A673 (cell line): ENCODE measurements around the gene EXPH5.

ENCODE experiments used
- EZH2 ChIP-seq: fragments of 200-600 bp; sonication (generic); IDR thresholded peaks from 2 replicates; pipeline ENCODE4 v1.6.1; 2017; ENCODE audit warnings: borderline replicate concordance, low read depth, mild to moderate bottlenecking, mixed read lengths, antibody characterized with exemption, low read length; ENCODE audit not compliant: poor library complexity, severe bottlenecking
- TF ChIP-seq, protein P1 (sequence below): fragments of 300-800, 200-600 bp; sonication (generic); conservative IDR thresholded peaks from 2 replicates; pipeline ENCODE4 v1.5.1; 2017; ENCODE audit warnings: low read depth, mild to moderate bottlenecking, antibody characterized with exemption, low read length, moderate library complexity, mixed read lengths

DNA sequence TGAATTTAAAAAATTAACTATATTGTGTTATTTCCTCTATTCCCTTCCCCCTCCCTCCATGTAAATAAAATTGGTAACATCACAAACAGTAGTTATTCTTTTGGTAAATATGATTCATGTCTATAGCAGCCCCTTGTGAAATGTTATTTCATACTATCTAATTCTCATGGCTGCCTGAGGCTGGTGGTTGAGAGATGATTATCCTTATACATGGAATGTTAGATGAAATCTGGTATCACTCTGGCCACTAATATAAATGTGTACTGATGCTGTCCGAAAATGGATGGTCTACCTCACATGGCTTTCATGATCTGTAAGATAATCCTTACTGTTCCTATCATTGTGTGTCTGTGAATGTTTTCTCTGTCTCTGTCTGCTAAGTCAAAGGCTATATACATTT lies 25.0 kb upstream of the EXPH5 start:
- TF ChIP-seq, protein P1, sequence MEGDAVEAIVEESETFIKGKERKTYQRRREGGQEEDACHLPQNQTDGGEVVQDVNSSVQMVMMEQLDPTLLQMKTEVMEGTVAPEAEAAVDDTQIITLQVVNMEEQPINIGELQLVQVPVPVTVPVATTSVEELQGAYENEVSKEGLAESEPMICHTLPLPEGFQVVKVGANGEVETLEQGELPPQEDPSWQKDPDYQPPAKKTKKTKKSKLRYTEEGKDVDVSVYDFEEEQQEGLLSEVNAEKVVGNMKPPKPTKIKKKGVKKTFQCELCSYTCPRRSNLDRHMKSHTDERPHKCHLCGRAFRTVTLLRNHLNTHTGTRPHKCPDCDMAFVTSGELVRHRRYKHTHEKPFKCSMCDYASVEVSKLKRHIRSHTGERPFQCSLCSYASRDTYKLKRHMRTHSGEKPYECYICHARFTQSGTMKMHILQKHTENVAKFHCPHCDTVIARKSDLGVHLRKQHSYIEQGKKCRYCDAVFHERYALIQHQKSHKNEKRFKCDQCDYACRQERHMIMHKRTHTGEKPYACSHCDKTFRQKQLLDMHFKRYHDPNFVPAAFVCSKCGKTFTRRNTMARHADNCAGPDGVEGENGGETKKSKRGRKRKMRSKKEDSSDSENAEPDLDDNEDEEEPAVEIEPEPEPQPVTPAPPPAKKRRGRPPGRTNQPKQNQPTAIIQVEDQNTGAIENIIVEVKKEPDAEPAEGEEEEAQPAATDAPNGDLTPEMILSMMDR = no peak
- TF ChIP-seq EZH2 = no peak
